ENCODE data around the gene CCDC148. TPM values are rescaled to one million over a fixed set of nuclear protein-coding genes. Genes with fewer than 3 reads are reported as not detected.
"Not testable (repeated sequence)": the region's sequence is repeated elsewhere in the genome, so short reads cannot be mapped to it uniquely, and the experiment has no call there.

CCDC148 gene
- polyA plus RNA-seq, 2 of the 4 experiments (the other 2 are of a cell fraction): 0.41 to 0.85 TPM

DNA sequence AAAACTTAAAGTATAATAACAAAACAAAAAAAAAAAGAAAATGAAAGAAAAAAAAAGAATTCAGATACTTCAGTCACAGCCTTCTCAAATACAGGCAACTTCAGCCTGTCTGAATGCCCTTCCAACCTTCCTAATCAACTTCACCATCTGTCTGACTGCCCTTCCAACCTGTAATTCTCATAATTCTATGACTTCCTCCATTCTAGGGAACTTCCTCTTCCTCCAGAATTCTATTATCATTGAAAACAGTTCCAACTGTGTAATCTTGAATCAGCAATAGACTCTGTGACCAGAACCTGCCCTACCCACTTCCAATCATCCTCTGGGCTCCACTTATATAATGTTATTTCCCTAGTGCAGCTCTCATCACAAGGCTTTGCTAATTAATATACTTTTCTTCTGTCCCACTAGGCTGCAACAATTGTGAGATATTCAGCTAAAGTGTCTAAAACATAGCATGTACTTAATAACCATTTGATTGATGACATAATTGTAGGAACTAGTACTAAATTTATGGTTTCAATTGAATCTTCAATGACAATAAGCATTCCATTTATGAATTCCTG is 227.5 kb downstream of the CCDC148 start:
- CTCF ChIA-PET: no interaction called here
- Histone ChIP-seq H3K4me2 (no peak overlapping the region), H3K4me1 (peaks cover 7% of the 10 kb centered on the region; the same call in 1 of the 3 replicates), H3K9me3 (no peaks in the 10 kb centered on the region), H3K27ac (no peak overlapping the region), H3K4me3 (no peak overlapping the region)
- ATAC-seq (no peak), FAIRE-seq (no peak), DNase-seq (ENCODE audit: low read depth in 1 of 2, low spot score in 1 of 2) (no peak)
- POLR2A ChIA-PET: no interaction called here
- TF ChIP-seq TP53 (CRISPR knock-in tag; IDR thresholded peaks at IDR 0.05) (no peak), ZSCAN20 (CRISPR knock-in tag; IDR thresholded peaks at IDR 0.05) (no peak), PHF8 (IDR thresholded peaks at IDR 0.05; ENCODE audit: borderline replicate concordance, low read depth) (no peak), MAFK (IDR thresholded peaks at IDR 0.05; ENCODE audit: partially characterized antibody) (no peak), SREBF2 (IDR thresholded peaks at IDR 0.05) (no peak), TFCP2L1 (CRISPR knock-in tag; IDR thresholded peaks at IDR 0.05) (no peak), ATOH8 (CRISPR knock-in tag; IDR thresholded peaks at IDR 0.05; ENCODE audit: low read depth) (no peak), REST (IDR thresholded peaks at IDR 0.05) (no peak), POLR2A (IDR thresholded peaks at IDR 0.05; ENCODE audit: low read length) (no peak), ZNF302 (CRISPR knock-in tag; IDR thresholded peaks at IDR 0.05) (no peak), KDM5A (IDR thresholded peaks at IDR 0.05) (no peak), CBX2 (IDR thresholded peaks at IDR 0.05; ENCODE audit: borderline replicate concordance, low read depth) (no peak), RFX5 (IDR thresholded peaks at IDR 0.05) (no peak)
- TF ChIP-seq, protein P1, sequence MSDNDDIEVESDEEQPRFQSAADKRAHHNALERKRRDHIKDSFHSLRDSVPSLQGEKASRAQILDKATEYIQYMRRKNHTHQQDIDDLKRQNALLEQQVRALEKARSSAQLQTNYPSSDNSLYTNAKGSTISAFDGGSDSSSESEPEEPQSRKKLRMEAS (IDR thresholded peaks at IDR 0.05): no peak

- H3K27ac ChIP-seq; H3K9me3 ChIP-seq; H3K4me3 ChIP-seq; FAIRE-seq; DNase-seq (ENCODE audit: low read depth in 1 of 2, low spot score in 1 of 2); H3K4me1 ChIP-seq; H3K4me2 ChIP-seq; POLR2A ChIA-PET; ATAC-seq: not testable (repeated sequence)
- 50% methylated on average over 8 of the region's 8 CpGs for whole genome bisulfite sequencing (ENCODE audit: missing lambda C conversion rate)
- CTCF ChIA-PET: interaction anchor here (1.1 kb wide), 1 partner anchor 199 kb away, joined by 3 read pairs; no protein-coding TSS in a partner anchor
These were observed 233.5 kb downstream of the CCDC148 start for GRCh38 chr2:158223066-158223465.

DNA sequence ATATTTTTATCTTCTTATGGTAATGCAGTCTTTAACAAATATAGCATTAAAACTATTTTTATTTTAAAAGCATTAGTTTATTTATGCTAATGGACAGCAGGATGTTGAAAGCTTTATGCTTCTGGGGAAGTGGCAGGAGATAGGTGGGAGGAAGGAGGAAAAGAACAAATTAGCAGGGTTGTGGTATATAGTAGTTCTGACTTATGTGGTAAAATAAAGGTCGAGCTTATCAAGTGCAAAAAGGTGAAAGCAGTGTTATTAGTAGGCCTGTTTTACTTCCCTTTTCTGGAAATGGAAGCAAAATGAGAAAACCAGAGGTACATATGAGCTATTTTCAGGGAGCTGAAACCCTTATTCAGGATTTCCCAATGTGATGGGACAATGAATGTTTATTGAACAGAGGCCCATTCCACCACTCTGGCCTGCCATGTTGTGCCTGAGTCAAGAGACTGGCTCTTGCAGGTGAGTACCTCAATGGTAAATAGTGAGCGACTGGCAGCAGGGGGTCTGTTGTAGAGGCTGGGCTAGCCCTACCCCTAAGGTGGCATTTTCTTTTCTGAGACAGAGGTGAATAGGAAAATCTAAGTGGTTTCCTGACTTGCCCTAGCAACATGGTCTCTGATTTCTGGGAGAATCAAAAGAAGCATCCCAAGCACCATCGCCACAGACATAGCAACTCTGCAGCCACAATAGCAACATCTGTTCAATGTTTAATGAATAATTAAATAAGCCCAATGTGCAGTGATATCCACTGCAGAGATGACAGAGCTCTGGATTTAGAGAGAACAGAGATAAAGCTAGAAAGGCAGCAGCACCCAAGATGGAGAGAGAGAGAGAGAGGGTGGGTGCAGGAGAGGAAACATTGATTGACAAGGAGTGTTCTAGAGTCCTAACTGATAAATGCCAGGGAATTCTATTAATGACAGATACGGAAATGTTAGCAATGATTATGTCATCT is 235.2 kb downstream of the CCDC148 start:
- WGBS (ENCODE audit: missing lambda C conversion rate): 66% methylated on average over 4 of the region's 4 CpGs
- no peak for TF ChIP-seq CHD4 (IDR thresholded peaks at IDR 0.05; ENCODE audit: borderline replicate concordance)
- TF ChIP-seq NR3C1 (IDR thresholded peaks at IDR 0.05): no peak

More for the DNA sequence above, 235.2 kb downstream of the CCDC148 start:
- no peak for DNase-seq (ENCODE audit: low read depth in 1 of 2, low spot score in 1 of 2)
- Histone ChIP-seq H3K4me2 (no peak overlapping the region), H3K27ac (no peak overlapping the region), H3K4me3 (no peak overlapping the region), H3K4me1 (no peaks in the 10 kb centered on the region), H3K9me3 (no peaks in the 10 kb centered on the region)
- no peak for FAIRE-seq
- ChIA-PET CTCF (interaction anchor here (0.6 to 1.6 kb wide), 2 partner anchors 168 to 532 kb away, joined by 3 read pairs; no protein-coding TSS in a partner anchor), POLR2A (no interaction called here)
- no peak for ATAC-seq
